ENCODE measurements around the gene S100A1.

GRCh38 chr1:153628638-153629342, 556 bp downstream of the S100A1 start:
- TF ChIP-seq, protein P1, sequence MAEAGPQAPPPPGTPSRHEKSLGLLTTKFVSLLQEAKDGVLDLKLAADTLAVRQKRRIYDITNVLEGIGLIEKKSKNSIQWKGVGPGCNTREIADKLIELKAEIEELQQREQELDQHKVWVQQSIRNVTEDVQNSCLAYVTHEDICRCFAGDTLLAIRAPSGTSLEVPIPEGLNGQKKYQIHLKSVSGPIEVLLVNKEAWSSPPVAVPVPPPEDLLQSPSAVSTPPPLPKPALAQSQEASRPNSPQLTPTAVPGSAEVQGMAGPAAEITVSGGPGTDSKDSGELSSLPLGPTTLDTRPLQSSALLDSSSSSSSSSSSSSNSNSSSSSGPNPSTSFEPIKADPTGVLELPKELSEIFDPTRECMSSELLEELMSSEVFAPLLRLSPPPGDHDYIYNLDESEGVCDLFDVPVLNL (CRISPR knock-in tag; IDR thresholded peaks at IDR 0.05; ENCODE audit: borderline replicate concordance, low read depth), result no peak
- no peak for TF ChIP-seq CTCF (IDR thresholded peaks at IDR 0.05)
- TF ChIP-seq, protein P2, sequence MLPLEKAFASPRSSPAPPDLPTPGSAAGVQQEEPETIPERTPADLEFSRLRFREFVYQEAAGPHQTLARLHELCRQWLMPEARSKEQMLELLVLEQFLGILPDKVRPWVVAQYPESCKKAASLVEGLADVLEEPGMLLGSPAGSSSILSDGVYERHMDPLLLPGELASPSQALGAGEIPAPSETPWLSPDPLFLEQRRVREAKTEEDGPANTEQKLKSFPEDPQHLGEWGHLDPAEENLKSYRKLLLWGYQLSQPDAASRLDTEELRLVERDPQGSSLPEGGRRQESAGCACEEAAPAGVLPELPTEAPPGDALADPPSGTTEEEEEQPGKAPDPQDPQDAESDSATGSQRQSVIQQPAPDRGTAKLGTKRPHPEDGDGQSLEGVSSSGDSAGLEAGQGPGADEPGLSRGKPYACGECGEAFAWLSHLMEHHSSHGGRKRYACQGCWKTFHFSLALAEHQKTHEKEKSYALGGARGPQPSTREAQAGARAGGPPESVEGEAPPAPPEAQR (CRISPR knock-in tag; IDR thresholded peaks at IDR 0.05), result no peak
- TF ChIP-seq, protein P3, sequence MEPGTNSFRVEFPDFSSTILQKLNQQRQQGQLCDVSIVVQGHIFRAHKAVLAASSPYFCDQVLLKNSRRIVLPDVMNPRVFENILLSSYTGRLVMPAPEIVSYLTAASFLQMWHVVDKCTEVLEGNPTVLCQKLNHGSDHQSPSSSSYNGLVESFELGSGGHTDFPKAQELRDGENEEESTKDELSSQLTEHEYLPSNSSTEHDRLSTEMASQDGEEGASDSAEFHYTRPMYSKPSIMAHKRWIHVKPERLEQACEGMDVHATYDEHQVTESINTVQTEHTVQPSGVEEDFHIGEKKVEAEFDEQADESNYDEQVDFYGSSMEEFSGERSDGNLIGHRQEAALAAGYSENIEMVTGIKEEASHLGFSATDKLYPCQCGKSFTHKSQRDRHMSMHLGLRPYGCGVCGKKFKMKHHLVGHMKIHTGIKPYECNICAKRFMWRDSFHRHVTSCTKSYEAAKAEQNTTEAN (CRISPR knock-in tag; IDR thresholded peaks at IDR 0.05), result no peak
- TF ChIP-seq PREB (CRISPR knock-in tag; IDR thresholded peaks at IDR 0.05; ENCODE audit: borderline replicate concordance), result no peak
- TF ChIP-seq ZNF416 (CRISPR knock-in tag; IDR thresholded peaks at IDR 0.05), result no peak
- no peak for TF ChIP-seq CREM (CRISPR knock-in tag; IDR thresholded peaks at IDR 0.05)
- TF ChIP-seq NFYB (CRISPR knock-in tag; conservative IDR thresholded peaks at IDR 0.05; ENCODE audit: low read depth), result no peak
- TF ChIP-seq, protein P4, sequence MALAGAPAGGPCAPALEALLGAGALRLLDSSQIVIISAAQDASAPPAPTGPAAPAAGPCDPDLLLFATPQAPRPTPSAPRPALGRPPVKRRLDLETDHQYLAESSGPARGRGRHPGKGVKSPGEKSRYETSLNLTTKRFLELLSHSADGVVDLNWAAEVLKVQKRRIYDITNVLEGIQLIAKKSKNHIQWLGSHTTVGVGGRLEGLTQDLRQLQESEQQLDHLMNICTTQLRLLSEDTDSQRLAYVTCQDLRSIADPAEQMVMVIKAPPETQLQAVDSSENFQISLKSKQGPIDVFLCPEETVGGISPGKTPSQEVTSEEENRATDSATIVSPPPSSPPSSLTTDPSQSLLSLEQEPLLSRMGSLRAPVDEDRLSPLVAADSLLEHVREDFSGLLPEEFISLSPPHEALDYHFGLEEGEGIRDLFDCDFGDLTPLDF (CRISPR knock-in tag; IDR thresholded peaks at IDR 0.05), result no peak
- no peak for TF ChIP-seq FOXP1 (CRISPR knock-in tag; IDR thresholded peaks at IDR 0.05; ENCODE audit: borderline replicate concordance)
- TF ChIP-seq ATF3 (CRISPR knock-in tag; conservative IDR thresholded peaks at IDR 0.05), result no peak
